Middle frontal gyrus (tissue), 1 donor: ENCODE measurements around the gene GRPR.
"Not testable (repeated sequence)": the region's sequence is repeated elsewhere in the genome, so short reads cannot be mapped to it uniquely, and the experiment has no call there.

ENCODE experiments used
- DNase-seq: peaks from one replicate; pipeline ENCODE4 v3.0.0-alpha.2; 2015; ENCODE audit warnings: low spot score; ENCODE audit errors: extremely low spot score

Gene GRPR

GRCh38 chrX:16177260-16177659 is 53.9 kb downstream of the GRPR start:
- DNase-seq, result no peak

GRCh38 chrX:16183843-16184242 is 60.5 kb downstream of the GRPR start:
- not testable (repeated sequence) for DNase-seq

GRCh38 chrX:16185725-16186136 is 62.4 kb downstream of the GRPR start:
- no peak for DNase-seq

- DNase-seq, result no peak
Observed at GRCh38 chrX:16186380-16187007, 63.1 kb downstream of the GRPR start.

- DNase-seq, result no peak
Observed at GRCh38 chrX:16187024-16187760, 63.8 kb downstream of the GRPR start.

GRCh38 chrX:16188687-16189086 is 65.3 kb downstream of the GRPR start:
- DNase-seq, result no peak

- DNase-seq, result no peak
Observed at GRCh38 chrX:16191605-16192004, 68.2 kb downstream of the GRPR start.

GRCh38 chrX:16196829-16197228 is 73.5 kb downstream of the GRPR start:
- DNase-seq, result no peak

- DNase-seq, result no peak
Observed at GRCh38 chrX:16199343-16199742, 76.0 kb downstream of the GRPR start.

- DNase-seq, result no peak
Observed at GRCh38 chrX:16202943-16203342, 79.6 kb downstream of the GRPR start.
